Activated T-helper 1 cell treated with Interleukin-2 at 50 U/mL for 16 hours (primary cell): ENCODE data around the gene THSD7B.

ENCODE experiments used
- DNase-seq: peaks from one replicate; pipeline ENCODE4 v3.0.0-alpha.2; 2020; ENCODE audit warnings: low read depth

THSD7B gene

DNA sequence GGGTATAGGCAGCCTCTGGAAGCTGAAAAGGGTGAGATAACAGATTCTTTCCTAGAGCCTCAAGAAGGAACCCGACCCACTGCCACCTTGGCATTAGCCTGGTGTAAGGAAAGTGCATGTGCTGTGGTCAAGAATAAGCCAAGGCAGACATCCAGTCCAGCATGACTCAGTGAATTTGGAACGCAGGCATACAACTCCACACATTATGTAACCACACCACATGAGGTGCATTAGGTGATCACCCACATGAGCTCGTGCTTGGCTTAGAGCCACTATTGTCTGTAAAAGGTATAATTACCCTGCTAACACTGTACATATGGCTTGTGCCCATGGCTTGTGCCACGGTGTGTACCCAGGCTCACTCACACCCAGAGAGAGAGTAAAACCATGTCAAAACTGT is 615.3 kb downstream of the THSD7B start:
- DNase-seq, result no peak

GRCh38 chr2:137381731-137382130 is 616.4 kb downstream of the THSD7B start:
- no peak for DNase-seq

- no peak for DNase-seq
Measured at GRCh38 chr2:137383391-137383790, 618.0 kb downstream of the THSD7B start.

- no peak for DNase-seq
Measured at GRCh38 chr2:137387044-137387443, 621.7 kb downstream of the THSD7B start.

DNA sequence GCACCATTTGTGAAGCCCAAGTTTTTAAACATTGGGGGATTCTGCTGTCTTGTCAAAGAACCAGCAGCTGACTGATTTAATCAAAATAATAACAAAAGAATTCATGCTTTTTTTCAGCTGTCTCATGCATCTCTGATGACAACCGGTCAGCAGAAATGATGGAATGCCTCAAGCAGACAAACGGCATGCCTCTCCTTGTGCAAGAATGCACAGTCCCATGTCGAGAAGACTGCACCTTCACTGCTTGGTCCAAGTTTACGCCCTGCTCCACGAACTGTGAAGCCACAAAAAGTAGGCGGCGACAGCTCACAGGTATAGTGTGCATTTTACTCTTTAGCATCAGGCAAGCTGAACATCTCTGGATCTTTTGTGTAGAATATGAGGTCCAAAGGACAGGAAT is 640.2 kb downstream of the THSD7B start:
- DNase-seq, result no peak

DNA sequence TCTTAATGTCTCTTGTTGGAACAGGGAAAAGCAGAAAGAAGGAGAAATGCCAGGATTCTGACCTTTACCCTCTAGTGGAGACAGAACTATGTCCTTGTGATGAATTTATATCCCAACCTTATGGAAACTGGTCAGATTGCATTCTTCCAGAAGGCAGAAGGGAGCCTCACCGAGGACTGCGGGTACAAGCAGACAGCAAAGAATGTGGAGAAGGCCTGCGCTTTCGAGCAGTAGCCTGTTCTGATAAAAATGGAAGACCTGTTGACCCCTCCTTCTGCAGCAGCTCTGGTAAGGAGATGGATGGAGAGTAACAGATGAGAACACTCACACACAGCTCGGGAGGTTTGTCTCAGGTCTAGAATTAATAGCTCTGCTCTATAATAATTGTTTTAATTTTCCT is 646.2 kb downstream of the THSD7B start:
- DNase-seq, result no peak

DNA sequence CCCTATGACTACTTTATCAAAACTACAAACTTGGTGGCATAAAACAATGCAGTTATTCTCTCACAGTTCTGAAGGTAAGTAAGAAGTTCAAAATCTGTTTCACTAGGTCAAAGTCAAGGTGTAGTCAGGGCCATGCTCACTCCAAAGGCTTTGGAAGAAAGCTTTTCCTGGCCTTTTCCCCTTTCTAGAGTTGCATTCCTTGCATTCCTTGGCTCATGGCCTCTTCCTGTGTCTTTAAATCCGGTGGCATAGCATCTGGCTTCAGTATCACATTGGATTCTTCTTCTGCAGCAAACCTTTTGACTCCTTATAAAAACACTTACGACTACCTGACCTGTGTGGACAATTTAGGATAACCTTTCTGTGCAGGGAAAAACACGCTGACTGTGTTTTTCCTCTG is 655.4 kb downstream of the THSD7B start:
- no peak for DNase-seq

GRCh38 chr2:137435162-137435561 is 669.8 kb downstream of the THSD7B start:
- no peak for DNase-seq

GRCh38 chr2:137437386-137437785 is 672.0 kb downstream of the THSD7B start:
- DNase-seq, result no peak

DNA sequence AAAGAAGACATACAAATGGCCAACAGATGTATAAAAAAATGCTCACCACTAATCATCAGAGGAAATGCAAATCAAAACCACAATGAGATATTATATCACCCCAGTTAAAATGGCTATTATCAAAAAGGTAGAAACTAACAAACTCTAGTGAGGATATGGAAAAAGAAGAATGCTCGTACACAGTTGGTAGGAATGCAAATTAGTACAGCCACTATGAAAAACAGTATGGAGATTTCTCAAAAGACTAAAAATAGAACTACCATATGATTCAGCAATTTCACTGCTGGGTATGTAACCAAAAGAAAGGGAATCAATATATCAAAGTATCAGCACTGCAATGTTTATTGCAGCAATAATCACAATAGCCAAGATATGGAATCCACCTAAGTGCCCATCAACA is 679.6 kb downstream of the THSD7B start:
- no peak for DNase-seq

- DNase-seq, result no peak
Measured at GRCh38 chr2:137449454-137449853, 684.1 kb downstream of the THSD7B start.

DNA sequence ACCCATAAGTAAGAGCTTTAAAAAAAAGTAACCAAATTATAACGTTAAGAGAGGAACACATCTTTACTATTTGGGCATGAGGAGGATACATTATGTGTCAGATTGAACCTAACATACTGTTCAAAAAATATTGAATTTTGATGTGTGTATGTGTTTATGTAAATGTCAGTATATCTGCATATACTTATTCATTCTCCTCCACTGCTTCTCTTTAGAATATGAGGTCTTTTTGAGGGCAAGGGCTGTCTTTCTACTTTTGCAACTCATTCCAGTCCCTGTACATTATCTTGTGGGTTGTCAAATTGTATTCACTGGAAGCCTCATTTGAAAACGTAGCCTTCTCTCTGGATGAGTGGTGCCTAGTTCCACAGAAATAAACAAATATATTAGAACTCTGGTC is 689.5 kb downstream of the THSD7B start:
- no peak for DNase-seq

GRCh38 chr2:137467246-137467862 is 702.0 kb downstream of the THSD7B start:
- no peak for DNase-seq

DNA sequence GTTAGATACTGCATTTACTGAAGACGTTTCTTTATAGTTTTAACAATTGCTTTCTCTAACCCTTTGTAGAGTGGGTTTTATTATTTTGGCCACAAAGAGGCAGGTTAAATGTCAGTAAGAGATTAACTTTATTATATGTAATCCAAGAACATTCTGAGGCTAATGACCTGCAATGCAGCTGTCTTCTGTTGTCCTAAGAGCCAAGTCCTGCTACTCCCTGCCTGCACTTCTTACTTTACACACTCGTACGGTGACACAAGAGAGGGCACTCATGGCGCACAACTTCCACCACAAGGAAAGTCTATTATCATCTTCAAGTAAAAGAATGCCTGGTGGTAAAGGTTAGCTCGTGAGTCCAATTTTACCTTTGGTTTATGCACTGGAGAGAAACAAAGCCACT is 727.9 kb downstream of the THSD7B start:
- no peak for DNase-seq

DNA sequence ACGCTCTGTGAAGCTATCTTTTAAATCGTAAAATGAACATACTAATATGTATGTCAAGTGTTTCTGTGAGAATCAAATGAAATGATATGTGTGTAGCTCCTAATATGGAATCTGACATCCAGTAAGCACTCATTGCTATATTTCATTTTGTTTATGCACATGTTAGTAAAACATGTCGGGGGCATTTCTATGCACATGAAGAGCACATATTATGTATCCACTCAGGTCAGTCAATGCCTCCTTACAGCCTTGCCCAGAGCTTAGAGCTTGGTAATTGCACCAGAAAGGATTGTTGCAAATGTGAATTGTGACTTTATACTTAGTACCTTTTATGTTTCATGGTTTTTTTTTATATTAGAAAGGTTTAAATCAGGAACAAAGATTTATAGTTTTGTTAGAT is 735.3 kb downstream of the THSD7B start:
- no peak for DNase-seq

- DNase-seq, result no peak
Measured at GRCh38 chr2:137507237-137507636, 741.9 kb downstream of the THSD7B start.

DNA sequence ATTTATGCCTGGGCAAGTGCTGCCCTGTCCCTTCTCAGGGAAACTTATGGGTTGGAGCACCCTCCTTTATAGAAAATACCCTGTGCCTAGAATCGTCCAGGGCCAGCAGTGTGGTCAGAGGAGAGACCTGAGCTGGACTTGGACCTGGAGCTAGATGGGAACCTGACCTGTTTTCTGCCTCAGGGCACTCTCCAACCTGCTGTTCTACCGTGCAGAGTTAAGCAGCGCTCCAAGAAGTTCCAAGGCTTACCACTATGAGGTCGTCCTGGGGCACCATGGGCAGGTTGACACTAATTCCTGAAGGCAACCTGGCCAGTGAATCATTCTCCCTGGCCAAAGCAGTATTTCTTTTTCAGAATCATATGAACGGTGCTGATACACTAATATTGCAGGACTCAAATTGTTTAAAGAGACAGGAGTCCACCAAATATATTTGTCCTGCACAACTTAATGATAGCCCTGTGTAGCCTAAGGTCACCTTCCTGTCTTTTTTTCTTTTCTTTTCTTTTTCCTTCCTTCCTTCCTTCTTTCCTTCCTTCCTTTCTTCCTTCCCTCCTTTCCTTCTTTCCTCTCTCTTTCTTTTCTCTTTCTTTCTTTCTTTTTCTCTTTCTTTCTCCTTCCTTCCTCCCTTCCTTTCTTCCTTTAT is 743.5 kb downstream of the THSD7B start:
- DNase-seq, result no peak

DNA sequence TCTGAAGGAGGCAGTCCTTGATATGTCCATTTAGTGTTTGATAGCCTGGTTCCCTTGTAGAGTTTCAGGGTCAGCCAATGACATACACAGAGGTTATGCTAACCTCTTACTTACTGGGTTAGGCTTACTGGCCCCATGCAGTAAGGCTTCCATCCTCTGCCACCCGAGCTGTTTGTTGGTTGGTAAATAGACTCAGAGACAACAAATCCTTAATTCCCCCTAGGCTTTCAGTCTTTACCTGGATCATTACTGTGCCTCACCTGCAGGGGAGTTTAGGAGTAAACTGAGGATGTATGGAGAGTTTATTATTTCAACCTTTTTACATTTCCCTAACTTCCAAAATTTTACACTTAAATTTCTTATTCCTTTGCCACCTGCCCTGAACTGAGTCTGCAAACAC is 746.2 kb downstream of the THSD7B start:
- DNase-seq, result no peak

- no peak for DNase-seq
Measured at GRCh38 chr2:137521653-137522619, 756.6 kb downstream of the THSD7B start.

DNA sequence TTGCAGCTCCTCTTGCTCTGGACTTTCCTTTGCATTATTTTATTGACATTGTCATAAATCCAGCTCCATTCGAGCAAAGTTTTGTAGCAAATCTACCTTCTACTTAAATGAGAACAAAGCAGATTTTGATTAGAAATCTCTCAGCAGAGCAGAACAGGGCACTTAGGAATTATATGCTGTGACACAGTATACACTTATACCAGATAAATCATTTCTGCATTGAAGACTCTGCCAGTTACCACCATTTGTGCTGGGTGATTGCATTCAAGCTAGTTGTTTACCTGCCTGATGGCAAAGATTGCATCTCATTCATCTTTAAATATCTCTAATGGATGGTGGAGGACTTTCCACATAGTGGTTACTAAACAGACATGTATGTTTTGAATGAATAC is 757.3 kb downstream of the THSD7B start:
- DNase-seq, result no peak

- no peak for DNase-seq
Measured at GRCh38 chr2:137523931-137524330, 758.6 kb downstream of the THSD7B start.

- DNase-seq, result no peak
Measured at GRCh38 chr2:137525132-137525531, 759.8 kb downstream of the THSD7B start.

GRCh38 chr2:137525641-137526190 is 760.4 kb downstream of the THSD7B start:
- no peak for DNase-seq
